CD4-positive, alpha-beta memory T cell (primary cell): Measurements from ENCODE around the gene AGA. TPM values are rescaled to one million over a fixed set of nuclear protein-coding genes. Genes with fewer than 3 reads are reported as not detected.

Experiments used
- CTCF ChIA-PET: fragments of 350-600 bp; sonication (Branson Sonifier 250); formaldehyde crosslinking; loops from one replicate; lab custom pipeline; 2021; ENCODE audit warnings: inconsistent platforms; ENCODE audit not compliant: partially characterized antibody; lab: Charles Lee
- POLR2A ChIA-PET: fragments of 350-600 bp; sonication (Branson Sonifier 250); formaldehyde crosslinking; loops from one replicate; lab custom pipeline; 2021; ENCODE audit not compliant: partially characterized antibody; lab: Charles Lee
- DNase-seq, 5 donors: peaks; one replicate each; pipeline versions ENCODE4 v3.0.0 to v3.0.0-alpha.2; 2020 to 2022; ENCODE audit warnings: mixed read lengths in 1 of 5
- H3K27ac ChIP-seq: one replicate; pipeline ENCODE4 v1.7.0; 2013; ENCODE audit warnings: low read depth, low read length
- H3K27me3 ChIP-seq: 2 replicates; pipeline ENCODE4 v1.7.0; 2013; ENCODE audit warnings: mild to moderate bottlenecking, low read length, moderate library complexity; ENCODE audit not compliant: insufficient read depth
- H3K36me3 ChIP-seq: 2 replicates; pipeline ENCODE4 v1.7.0; 2013; ENCODE audit warnings: mild to moderate bottlenecking, low read length, moderate library complexity; ENCODE audit not compliant: insufficient read depth
- H3K4me1 ChIP-seq: 2 replicates; pipeline ENCODE4 v1.7.0; 2013; ENCODE audit warnings: mild to moderate bottlenecking, low read length, moderate library complexity; ENCODE audit not compliant: insufficient read depth
- H3K4me3 ChIP-seq, 2 donors: one replicate each; pipeline ENCODE4 v1.7.0; 2013; ENCODE audit warnings: low read length in 2 of 2, mild to moderate bottlenecking in 1 of 2
- H3K9me3 ChIP-seq, 2 donors: one replicate each; pipeline ENCODE4 v1.7.0; 2013; ENCODE audit warnings: low read length in 2 of 2, control low read depth in 1 of 2; ENCODE audit not compliant: control insufficient read depth in 1 of 2
- H3K27ac Mint-ChIP-seq, 7 donors: one replicate each; pipeline ENCODE4 v1.8.0; 2020 to 2021; ENCODE audit warnings: mixed read lengths in 7 of 7, mild to moderate bottlenecking in 6 of 7, inconsistent platforms in 3 of 7, moderate library complexity in 3 of 7
- H3K27me3 Mint-ChIP-seq, 2 donors: one replicate each; pipeline ENCODE4 v1.8.0; 2020 to 2021; ENCODE audit warnings: mixed read lengths in 2 of 2
- H3K36me3 Mint-ChIP-seq, 2 donors: one replicate each; pipeline ENCODE4 v1.8.0; 2020 to 2021; ENCODE audit warnings: mixed read lengths in 2 of 2, inconsistent platforms in 1 of 2, mild to moderate bottlenecking in 1 of 2
- H3K4me1 Mint-ChIP-seq, 4 donors: one replicate each; pipeline ENCODE4 v1.8.0; 2020 to 2021; ENCODE audit warnings: mixed read lengths in 4 of 4, mild to moderate bottlenecking in 1 of 4
- H3K4me3 Mint-ChIP-seq, 8 donors: one replicate each; pipeline ENCODE4 v1.8.0; 2020 to 2021; ENCODE audit warnings: mixed read lengths in 8 of 8, mild to moderate bottlenecking in 7 of 8, moderate library complexity in 6 of 8, inconsistent platforms in 3 of 8
- H3K9me3 Mint-ChIP-seq, 8 donors: one replicate each; pipeline ENCODE4 v1.8.0; 2020 to 2021; ENCODE audit warnings: mixed read lengths in 8 of 8, mild to moderate bottlenecking in 5 of 8, inconsistent platforms in 3 of 8, moderate library complexity in 1 of 8
- intact Hi-C: fragments of 100-400 bp; cut with micrococcal nuclease; formaldehyde crosslinking; loops from one replicate; pipeline ENCODE4 v1.15.1; 2023
- polyA plus RNA-seq, 2 donors: library from polyadenylated mRNA; unstranded; fragments of 300-500 nt; fragmentation: Illumina TruSeq; gene quantifications; one replicate each; pipeline ENCODE4 v1.2.3, GENCODE V29; 2021
- total RNA-seq, 2 experiments: library from RNA; stranded (reverse); gene quantifications; one replicate each; pipeline ENCODE4 v1.2.3, GENCODE V29; 2021

Gene AGA
- total and polyA plus RNA-seq, 4 experiments from 2014 or later, result 23.2 to 34.2 (median 29.7) TPM

DNA sequence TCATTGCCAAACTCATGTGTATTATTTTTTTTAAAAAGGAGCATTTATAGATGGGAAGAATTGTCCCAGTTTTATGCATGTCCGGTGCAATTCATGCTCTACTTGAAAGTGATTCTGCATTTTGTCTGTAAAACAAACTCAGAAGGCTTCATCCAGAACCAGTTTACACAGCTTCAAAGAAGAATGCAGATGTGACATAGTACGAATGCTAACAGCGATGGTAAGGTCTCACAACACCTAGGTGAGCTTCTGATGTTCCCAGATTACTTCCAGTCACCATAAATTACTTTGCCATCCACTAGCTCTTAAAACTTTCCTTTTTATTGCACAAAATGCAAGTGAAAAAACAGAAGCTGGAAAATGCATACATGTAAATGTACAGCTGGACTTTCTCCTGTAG, 41.5 kb upstream of the AGA start:
- CTCF ChIA-PET, result interaction anchor here (0.7 kb wide), 1 partner anchor 10 kb away, joined by 4 read pairs; no protein-coding TSS in a partner anchor
- no peak overlapping the region for H3K4me3 ChIP-seq
- DNase-seq, result no peak
- Mint-ChIP-seq H3K36me3 (peaks cover 0 to 3% of the 10 kb centered on the region in 2 donors), H3K9me3 (no peaks in the 10 kb centered on the region), H3K4me1 (peaks cover 1 to 7% (median 4%) of the 10 kb centered on the region in 4 donors), H3K27ac (no peak overlapping the region), H3K27me3 (no peaks in the 10 kb centered on the region), H3K4me3 (no peak overlapping the region)
- POLR2A ChIA-PET, result no interaction called here
- no peaks in the 10 kb centered on the region for H3K36me3 ChIP-seq
- H3K9me3 ChIP-seq, result no peaks in the 10 kb centered on the region
- intact Hi-C loops, result no loop called here
- H3K27me3 ChIP-seq, result no peaks in the 10 kb centered on the region
- peaks cover 5% of the 10 kb centered on the region for H3K4me1 ChIP-seq
- no peak overlapping the region for H3K27ac ChIP-seq

DNA sequence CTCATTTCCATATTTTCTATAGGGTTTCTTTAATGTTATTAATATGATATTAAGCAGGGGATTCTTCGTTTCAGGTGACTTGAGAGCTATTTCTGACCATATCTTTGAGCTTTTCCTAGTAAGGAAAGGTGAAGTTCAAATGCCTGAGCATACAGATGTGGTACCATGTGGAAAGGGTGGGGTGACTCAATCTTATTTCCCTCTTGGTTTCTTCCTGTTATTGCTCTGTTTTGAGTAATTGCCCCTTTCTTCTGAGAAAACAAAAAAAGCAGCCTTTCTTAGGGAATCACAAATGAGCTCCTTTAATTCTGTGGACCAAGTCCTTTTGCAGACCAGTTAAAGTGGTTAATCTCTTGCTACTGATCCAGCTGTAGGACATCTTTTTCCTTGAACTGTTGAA, 41.0 kb upstream of the AGA start:
- Histone ChIP-seq H3K27ac (no peak overlapping the region), H3K4me3 (no peak overlapping the region), H3K27me3 (no peaks in the 10 kb centered on the region), H3K9me3 (no peaks in the 10 kb centered on the region), H3K4me1 (peaks cover 5% of the 10 kb centered on the region), H3K36me3 (no peaks in the 10 kb centered on the region)
- DNase-seq, result no peak
- peaks cover 1 to 7% (median 4%) of the 10 kb centered on the region in 4 donors for H3K4me1 Mint-ChIP-seq
- H3K27ac Mint-ChIP-seq, result peak overlapping the region in 1 of 7 donors; percentile 32
- intact Hi-C loops, result no loop called here
- CTCF ChIA-PET, result interaction anchor here (0.7 kb wide), 1 partner anchor 10 kb away, joined by 4 read pairs; no protein-coding TSS in a partner anchor
- no peak overlapping the region for H3K4me3 Mint-ChIP-seq
- H3K36me3 Mint-ChIP-seq, result peaks cover 0 to 3% of the 10 kb centered on the region in 2 donors
- H3K9me3 Mint-ChIP-seq, result no peaks in the 10 kb centered on the region
- no peaks in the 10 kb centered on the region for H3K27me3 Mint-ChIP-seq
- POLR2A ChIA-PET, result no interaction called here

DNA sequence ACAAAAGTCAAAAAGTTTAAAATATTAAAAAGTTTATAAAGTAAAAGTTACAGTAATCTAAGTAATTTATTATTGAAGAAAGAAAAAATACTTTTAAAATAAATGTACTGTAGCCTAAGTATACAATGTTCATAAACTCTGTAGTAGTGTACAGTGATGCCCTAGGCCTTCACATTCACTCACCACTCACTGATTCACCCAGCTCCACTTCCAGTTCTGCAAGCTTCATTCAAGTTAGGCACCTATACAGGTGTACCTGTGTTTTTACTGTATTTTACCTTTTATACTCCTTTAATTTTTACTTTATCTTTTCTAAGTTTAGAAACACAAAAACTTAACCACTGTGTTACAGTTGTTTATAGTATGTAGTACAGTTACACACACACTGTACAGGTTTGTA, 40.1 kb upstream of the AGA start:
- H3K27ac ChIP-seq, result no peak overlapping the region
- ChIA-PET POLR2A (no interaction called here), CTCF (no interaction called here)
- no peaks in the 10 kb centered on the region for H3K27me3 ChIP-seq
- H3K4me1 Mint-ChIP-seq, result peaks cover 1 to 7% (median 4%) of the 10 kb centered on the region in 4 donors
- no peaks in the 10 kb centered on the region for H3K9me3 ChIP-seq
- intact Hi-C loops, result no loop called here
- H3K9me3 Mint-ChIP-seq, result no peaks in the 10 kb centered on the region
- H3K36me3 Mint-ChIP-seq, result peaks cover 0 to 3% of the 10 kb centered on the region in 2 donors
- H3K4me3 Mint-ChIP-seq, result no peak overlapping the region
- DNase-seq, result no peak
- H3K27me3 Mint-ChIP-seq, result no peaks in the 10 kb centered on the region
- peaks cover 5% of the 10 kb centered on the region for H3K4me1 ChIP-seq
- H3K27ac Mint-ChIP-seq, result no peak overlapping the region
- H3K36me3 ChIP-seq, result no peaks in the 10 kb centered on the region
- no peak overlapping the region for H3K4me3 ChIP-seq

DNA sequence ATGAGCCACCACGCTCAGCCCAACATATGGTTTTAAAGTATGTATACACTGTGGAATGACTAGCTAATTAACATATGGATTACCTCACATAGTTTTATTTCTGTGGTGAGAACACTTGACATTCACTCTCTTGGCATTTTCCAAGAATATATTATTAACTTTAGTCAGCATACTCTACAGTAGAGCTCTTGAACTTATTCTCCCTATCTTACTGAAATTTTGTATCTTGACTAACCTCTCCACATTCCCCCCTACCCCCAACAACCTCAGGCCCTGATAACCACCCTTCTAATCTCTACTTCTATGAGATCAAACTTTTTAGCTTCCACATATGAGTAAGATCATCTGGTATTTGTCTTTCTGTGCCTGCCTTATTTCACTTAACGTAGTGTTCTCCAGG, 38.6 kb upstream of the AGA start:
- intact Hi-C loops, result no loop called here
- Mint-ChIP-seq H3K27me3 (no peaks in the 10 kb centered on the region), H3K27ac (peak overlapping the region in 1 of 7 donors; percentile 1), H3K4me3 (no peak overlapping the region), H3K36me3 (peaks cover 0 to 3% of the 10 kb centered on the region in 2 donors), H3K4me1 (peaks cover 1 to 7% (median 4%) of the 10 kb centered on the region in 4 donors), H3K9me3 (no peaks in the 10 kb centered on the region)
- Histone ChIP-seq H3K4me3 (no peak overlapping the region), H3K27ac (no peak overlapping the region), H3K27me3 (no peaks in the 10 kb centered on the region), H3K9me3 (no peaks in the 10 kb centered on the region), H3K36me3 (no peaks in the 10 kb centered on the region), H3K4me1 (peaks cover 5% of the 10 kb centered on the region)
- ChIA-PET CTCF (no interaction called here), POLR2A (no interaction called here)
- no peak for DNase-seq

- no peaks in the 10 kb centered on the region for H3K36me3 ChIP-seq
- DNase-seq, result no peak
- peaks cover 0 to 2% (median 0%) of the 10 kb centered on the region in 8 donors for H3K9me3 Mint-ChIP-seq
- H3K4me1 ChIP-seq, result peaks cover 5% of the 10 kb centered on the region
- H3K4me3 Mint-ChIP-seq, result no peak overlapping the region
- H3K27ac ChIP-seq, result no peak overlapping the region
- ChIA-PET POLR2A (no interaction called here), CTCF (interaction anchor here (1.2 kb wide), 1 partner anchor 27 kb away, joined by 3 read pairs; no protein-coding TSS in a partner anchor)
- H3K27ac Mint-ChIP-seq, result no peak overlapping the region
- H3K36me3 Mint-ChIP-seq, result no peaks in the 10 kb centered on the region
- no peak overlapping the region for H3K4me3 ChIP-seq
- H3K9me3 ChIP-seq, result no peaks in the 10 kb centered on the region
- H3K27me3 ChIP-seq, result no peaks in the 10 kb centered on the region
- peaks cover 1 to 7% (median 4%) of the 10 kb centered on the region in 4 donors for H3K4me1 Mint-ChIP-seq
- no peaks in the 10 kb centered on the region for H3K27me3 Mint-ChIP-seq
- intact Hi-C loops, result no loop called here
Measured at GRCh38 chr4:177479063-177479462, 36.8 kb upstream of the AGA start.

- Histone ChIP-seq H3K9me3 (no peaks in the 10 kb centered on the region), H3K4me3 (no peak overlapping the region), H3K4me1 (peaks cover 5% of the 10 kb centered on the region), H3K27ac (no peak overlapping the region), H3K36me3 (no peaks in the 10 kb centered on the region), H3K27me3 (no peaks in the 10 kb centered on the region)
- intact Hi-C loops, result no loop called here
- POLR2A ChIA-PET, result no interaction called here
- Mint-ChIP-seq H3K36me3 (no peaks in the 10 kb centered on the region), H3K27ac (no peak overlapping the region), H3K9me3 (peaks cover 0 to 2% (median 0%) of the 10 kb centered on the region in 8 donors), H3K4me3 (no peak overlapping the region), H3K27me3 (no peaks in the 10 kb centered on the region), H3K4me1 (peaks cover 1 to 6% (median 2%) of the 10 kb centered on the region in 4 donors)
- no peak for DNase-seq
- CTCF ChIA-PET, result interaction anchor here (1.2 kb wide), 1 partner anchor 26 kb away, joined by 3 read pairs; no protein-coding TSS in a partner anchor
Measured at GRCh38 chr4:177478496-177478895, 36.3 kb upstream of the AGA start.

DNA sequence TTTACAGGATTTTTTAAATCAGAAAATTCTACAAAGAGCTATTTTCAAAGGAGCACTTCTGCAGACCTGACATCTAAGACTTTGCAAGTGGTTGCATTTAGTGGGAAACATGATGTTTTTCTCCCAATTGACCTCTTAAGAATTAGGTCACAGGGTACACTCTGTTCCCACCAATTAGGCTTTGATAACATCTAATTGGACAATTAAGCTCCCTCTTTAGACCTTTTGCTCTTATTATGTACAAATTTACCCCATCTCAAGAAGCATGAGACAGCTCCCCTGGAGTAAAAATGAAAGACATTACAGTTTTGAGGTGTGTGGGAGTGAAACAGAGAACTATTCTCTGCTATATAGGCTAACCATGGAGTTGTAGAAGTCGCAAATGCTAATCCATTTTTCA, 31.8 kb upstream of the AGA start:
- Histone ChIP-seq H3K36me3 (no peaks in the 10 kb centered on the region), H3K9me3 (no peaks in the 10 kb centered on the region), H3K27ac (no peak overlapping the region), H3K4me3 (no peak overlapping the region), H3K4me1 (no peaks in the 10 kb centered on the region), H3K27me3 (no peaks in the 10 kb centered on the region)
- no peak overlapping the region for H3K27ac Mint-ChIP-seq
- peaks cover 0 to 2% (median 0%) of the 10 kb centered on the region in 8 donors for H3K9me3 Mint-ChIP-seq
- POLR2A ChIA-PET, result no interaction called here
- no peaks in the 10 kb centered on the region for H3K4me1 Mint-ChIP-seq
- no peaks in the 10 kb centered on the region for H3K36me3 Mint-ChIP-seq
- no peaks in the 10 kb centered on the region for H3K27me3 Mint-ChIP-seq
- intact Hi-C loops, result no loop called here
- no peak overlapping the region for H3K4me3 Mint-ChIP-seq
- CTCF ChIA-PET, result interaction anchor here (1.3 kb wide), 1 partner anchor 12 kb away, joined by 5 read pairs; no protein-coding TSS in a partner anchor
- no peak for DNase-seq
